ENCODE data around the gene IL3. TPM values are rescaled to one million over a fixed set of nuclear protein-coding genes. Genes with fewer than 3 reads are reported as not detected.

IL3 gene
- total and polyA plus RNA-seq, 2 of the 4 experiments (the other 2 are of a cell fraction), result not detected

- dilution Hi-C loops (cut with HindIII; ENCODE audit: low sequenced_read_pairs, unreplicated experiment), result no loop called here
These were observed 36.4 kb upstream of the IL3 start for GRCh38 chr5:132024117-132024435.

More at GRCh38 chr5:132024117-132024435, 36.4 kb upstream of the IL3 start:
- H2BK5ac ChIP-seq (ENCODE audit: low read depth, low read length, poor library complexity, severe bottlenecking), result no peak overlapping the region
- H2BK120ac ChIP-seq (ENCODE audit: low read depth, low read length), result no peak overlapping the region
- no peak overlapping the region for H4K5ac ChIP-seq (ENCODE audit: low read depth, low read length)
- no peak overlapping the region for H3K23ac ChIP-seq (ENCODE audit: low read depth, low read length)
- H3K9me3 ChIP-seq (ENCODE audit: control insufficient read depth, insufficient read depth, low read length), result no peaks in the 10 kb centered on the region
- H3K9me1 ChIP-seq (ENCODE audit: insufficient read depth, low read length), result no peaks in the 10 kb centered on the region
- H2AK5ac ChIP-seq (ENCODE audit: low read depth, low read length), result no peak overlapping the region
- no peak overlapping the region for H3K4ac ChIP-seq (ENCODE audit: low read depth, low read length)
- intact Hi-C loops (cut with micrococcal nuclease), result no loop called here
- in situ Hi-C loops (cut with MboI; ENCODE audit: low sequenced_read_pairs), result no loop called here
- H3K4me2 ChIP-seq (ENCODE audit: low read depth, low read length), result no peak overlapping the region
- WGBS, 2 experiments (ENCODE audit: extremely low coverage in 2 of 2, insufficient read length in 1 of 2), result 20% methylated on average over 1 of the region's 4 CpGs; no CpG with 5 or more reads in 1 of the 2 experiments
- no peaks in the 10 kb centered on the region for H3K36me3 ChIP-seq (ENCODE audit: control insufficient read depth, insufficient read depth, low read length)
- no TSS peak for BruUV-seq (replicated peaks)
- no peak overlapping the region for H3K56ac ChIP-seq (ENCODE audit: extremely low read depth, insufficient read depth, low read length)
- H4K20me1 ChIP-seq (ENCODE audit: insufficient read depth, low read length), result no peaks in the 10 kb centered on the region
- H3K4me1 ChIP-seq (ENCODE audit: control insufficient read depth, insufficient read depth, low read length), result no peaks in the 10 kb centered on the region
- no peak overlapping the region for H4K8ac ChIP-seq (ENCODE audit: low read depth in 2 of 2, low read length in 2 of 2)
- H3K27me3 ChIP-seq (ENCODE audit: control insufficient read depth, insufficient read depth, low read length), result peaks cover 18% of the 10 kb centered on the region
- no peak overlapping the region for H2BK15ac ChIP-seq (ENCODE audit: low read depth, low read length)
- no peak overlapping the region for H3K14ac ChIP-seq (replicated peaks; ENCODE audit: low read depth, low read length)
- H2BK20ac ChIP-seq (ENCODE audit: low read depth, low read length), result no peak overlapping the region
- ChIA-PET POLR2A (ENCODE audit: unreplicated experiment) (no interaction called here), CTCF (interaction anchor here (0.5 kb wide), 1 partner anchor 1635 kb away, joined by 3 read pairs; no protein-coding TSS in a partner anchor)
- H4K91ac ChIP-seq (ENCODE audit: insufficient read depth, low read depth, low read length), result no peak overlapping the region
- ATAC-seq (ENCODE audit: low read depth) (no peak), DNase-seq (no peak)
- no peak overlapping the region for H2AFZ ChIP-seq (replicated peaks; ENCODE audit: low read length, poor library complexity)
- H3K27ac ChIP-seq (ENCODE audit: insufficient read depth, low read length), result no peak overlapping the region
- no peaks in the 10 kb centered on the region for H3K79me1 ChIP-seq (ENCODE audit: low read depth in 1 of 2, low read length in 2 of 2)
- no peak overlapping the region for H3K9ac ChIP-seq (ENCODE audit: low read depth, low read length)
- no peak overlapping the region for H3K18ac ChIP-seq (ENCODE audit: low read depth, low read length)
- no peak for TF ChIP-seq ELK1 (IDR thresholded peaks at IDR 0.05; ENCODE audit: borderline replicate concordance, low read depth, low read length)
- no peak for TF ChIP-seq FOS (IDR thresholded peaks at IDR 0.05; ENCODE audit: low read depth, low read length)
- TF ChIP-seq USF2 (IDR thresholded peaks at IDR 0.05; ENCODE audit: low read depth, low read length), result no peak
- no peak for TF ChIP-seq MAFK (IDR thresholded peaks at IDR 0.05; ENCODE audit: low read depth, low read length)
- no peak overlapping the region for H3K4me3 ChIP-seq (ENCODE audit: insufficient read depth, low read depth, low read length)
- H2AK9ac ChIP-seq (replicated peaks; ENCODE audit: low read depth, low read length, poor library complexity), result no peak overlapping the region
